Mucosa of descending colon (tissue), 3 donors: Measurements from ENCODE around the gene DNAL1. TPM values are rescaled to one million over a fixed set of nuclear protein-coding genes. Genes with fewer than 3 reads are reported as not detected.

ENCODE experiments used
- ATAC-seq: fragments of 200-7000 bp; cut with Tn5 transposase; one replicate; pipeline ENCODE4 v1.9.1; 2020; ENCODE audit warnings: mild to moderate bottlenecking, moderate library complexity
- DNase-seq, 3 donors: peaks; one replicate each; pipeline ENCODE4 v3.0.0-alpha.2; 2020
- H3K36me3 ChIP-seq: fragments of 200-600 bp; one replicate; pipeline ENCODE4 v1.8.0; 2021; ENCODE audit warnings: low read depth, mild to moderate bottlenecking
- H3K4me1 ChIP-seq: fragments of 200-600 bp; one replicate; pipeline ENCODE4 v1.8.0; 2021; ENCODE audit warnings: low read depth, mild to moderate bottlenecking
- H3K4me3 ChIP-seq: fragments of 200-600 bp; one replicate; pipeline ENCODE4 v1.8.0; 2021; ENCODE audit warnings: mild to moderate bottlenecking
- H3K9me3 ChIP-seq: fragments of 200-600 bp; one replicate; pipeline ENCODE4 v1.8.0; 2021; ENCODE audit warnings: mild to moderate bottlenecking
- CTCF ChIP-seq: fragments of 200-600 bp; IDR thresholded peaks from one replicate; pipeline ENCODE4 v1.8.0; 2022; ENCODE audit warnings: antibody characterized with exemption, mild to moderate bottlenecking
- intact Hi-C, 2 donors: fragments of 100-400 bp; cut with DNase I in 1 of 2; cut with micrococcal nuclease in 1 of 2; formaldehyde crosslinking; loops; one replicate each; pipeline versions ENCODE4 v1.11.0 to v1.11.1; 2022; cut with DNase I, micrococcal nuclease
- total RNA-seq, 3 donors: library from RNA; stranded (reverse); fragmentation: NEBNext Ultra II Directional in 2 of 3; extraction: Animal tissue kit (Norgen Biotek cat#: 25700) in 2 of 3; gene quantifications; one replicate each; pipeline versions ENCODE4 v1.2.1 to v1.2.4, GENCODE V29; 2021 to 2023
- donor health status: DM: no; HTN: no; CAD: no; lungs with moderate emphysema.
- donor health status: DM: no; HTN: no; CAD: no.
- donor health status: DM: no; HTN: yes; CAD: no.

The DNAL1 gene
- total RNA-seq, 3 donors from 2014 or later = 7.0 to 18.9 (median 7.6) TPM

- ATAC-seq (no peak), DNase-seq (peak in 2 of 3 donors; percentile 54 to 55)
- peaks cover 11% of the 10 kb centered on the region for H3K36me3 ChIP-seq
- no peaks in the 10 kb centered on the region for H3K9me3 ChIP-seq
- H3K4me3 ChIP-seq = no peak overlapping the region
- TF ChIP-seq CTCF = no peak
- H3K4me1 ChIP-seq = peaks cover 48% of the 10 kb centered on the region
- intact Hi-C loops = no loop called here
Observed at GRCh38 chr14:73739174-73739898, 94.5 kb downstream of the DNAL1 start.

GRCh38 chr14:73739899-73740617, 95.3 kb downstream of the DNAL1 start:
- no peaks in the 10 kb centered on the region for H3K9me3 ChIP-seq
- DNase-seq (peak in 2 of 3 donors; percentile 36 to 57), ATAC-seq (no peak)
- H3K36me3 ChIP-seq = peaks cover 11% of the 10 kb centered on the region
- peaks cover 55% of the 10 kb centered on the region for H3K4me1 ChIP-seq
- intact Hi-C loops = no loop called here
- TF ChIP-seq CTCF = no peak
- no peak overlapping the region for H3K4me3 ChIP-seq

- H3K9me3 ChIP-seq = no peaks in the 10 kb centered on the region
- peaks cover 9% of the 10 kb centered on the region for H3K36me3 ChIP-seq
- DNase-seq (peak; percentile 91 to 94 (median 92)), ATAC-seq (peak; percentile 73)
- intact Hi-C loops = no loop called here
- H3K4me1 ChIP-seq = peaks cover 62% of the 10 kb centered on the region
- H3K4me3 ChIP-seq = no peak overlapping the region
- TF ChIP-seq CTCF = no peak
Observed at GRCh38 chr14:73740618-73741326, 96.0 kb downstream of the DNAL1 start.

- Histone ChIP-seq H3K4me3 (no peak overlapping the region), H3K36me3 (peaks cover 5% of the 10 kb centered on the region), H3K4me1 (peaks cover 69% of the 10 kb centered on the region), H3K9me3 (no peaks in the 10 kb centered on the region)
- TF ChIP-seq CTCF = no peak
- DNase-seq = peak; percentile 83 to 92 (median 89)
- peak; percentile 72 for ATAC-seq
- intact Hi-C loops = no loop called here
Observed at GRCh38 chr14:73741386-73741875, 96.6 kb downstream of the DNAL1 start.

- ATAC-seq = no peak
- peak; percentile 35 to 72 (median 62) for DNase-seq
- peaks cover 75% of the 10 kb centered on the region for H3K4me1 ChIP-seq
- TF ChIP-seq CTCF = no peak
- no peaks in the 10 kb centered on the region for H3K9me3 ChIP-seq
- no peak overlapping the region for H3K4me3 ChIP-seq
- peaks cover 5% of the 10 kb centered on the region for H3K36me3 ChIP-seq
- intact Hi-C loops = no loop called here
Observed at GRCh38 chr14:73741876-73742519, 97.2 kb downstream of the DNAL1 start.
